Neuronal stem cell (in vitro differentiated cells): ENCODE measurements around the gene CACNA1A.

Experiments used
- DNase-seq: peaks from one replicate; pipeline ENCODE4 v3.0.0-alpha.2; 2013; ENCODE audit warnings: low spot score
- H2AFZ ChIP-seq: one replicate; pipeline ENCODE4 v1.6.1; 2013; ENCODE audit warnings: mild to moderate bottlenecking, low read length, inconsistent platforms
- H2AK5ac ChIP-seq: 2 replicates; pipeline ENCODE4 v1.6.1; 2013; ENCODE audit warnings: low read depth, mild to moderate bottlenecking, inconsistent platforms, low read length, moderate library complexity, mixed read lengths
- H2BK120ac ChIP-seq: 2 replicates; pipeline ENCODE4 v1.6.1; 2013; ENCODE audit warnings: low read depth, mild to moderate bottlenecking, inconsistent platforms, low read length, moderate library complexity, mixed read lengths
- H2BK12ac ChIP-seq: one replicate; pipeline ENCODE4 v1.6.1; 2013; ENCODE audit warnings: low read length, inconsistent platforms
- H2BK15ac ChIP-seq: 2 replicates; pipeline ENCODE4 v1.6.1; 2013; ENCODE audit warnings: mild to moderate bottlenecking, low read length, inconsistent platforms, mixed read lengths
- H2BK5ac ChIP-seq: one replicate; pipeline ENCODE4 v1.6.1; 2013; ENCODE audit warnings: inconsistent platforms, mild to moderate bottlenecking, low read length, moderate library complexity
- H3K14ac ChIP-seq: one replicate; pipeline ENCODE4 v1.6.1; 2013; ENCODE audit warnings: low read length, inconsistent platforms
- H3K18ac ChIP-seq: 2 replicates; pipeline ENCODE4 v1.6.1; 2013; ENCODE audit warnings: low read length, inconsistent platforms
- H3K23ac ChIP-seq: 2 replicates; pipeline ENCODE4 v1.6.1; 2013; ENCODE audit warnings: low read depth, mild to moderate bottlenecking, mixed read lengths, low read length, inconsistent platforms; ENCODE audit not compliant: poor library complexity
- H3K27ac ChIP-seq: replicated peaks from 3 replicates; pipeline ENCODE4 v1.5.1; 2013; ENCODE audit warnings: low read length, inconsistent platforms
- H3K27me3 ChIP-seq, 3 experiments: 2 replicates each; pipeline ENCODE4 v1.6.1; 2013; ENCODE audit warnings: low read length in 3 of 3, mild to moderate bottlenecking in 2 of 3, inconsistent platforms in 1 of 3, low read depth in 1 of 3, mixed read lengths in 1 of 3, moderate library complexity in 1 of 3; ENCODE audit not compliant: control insufficient read depth in 3 of 3, insufficient read depth in 3 of 3
- H3K36me3 ChIP-seq, 2 donors: replicated peaks in 1 of 2; 2 replicates each; pipeline ENCODE4 v1.6.1; 2013; ENCODE audit warnings: low read length in 2 of 2; ENCODE audit not compliant: control insufficient read depth in 2 of 2, insufficient read depth in 2 of 2
- H3K4ac ChIP-seq: 2 replicates; pipeline ENCODE4 v1.6.1; 2013; ENCODE audit warnings: inconsistent platforms, mild to moderate bottlenecking, low read length, moderate library complexity
- H3K4me1 ChIP-seq, 2 donors: 1 replicate in 1 of 2; 2 replicates in 1 of 2; pipeline ENCODE4 v1.6.1; 2013; ENCODE audit warnings: low read length in 2 of 2, low read depth in 1 of 2; ENCODE audit not compliant: control insufficient read depth in 2 of 2, insufficient read depth in 1 of 2
- H3K4me2 ChIP-seq: one replicate; pipeline ENCODE4 v1.6.1; 2013; ENCODE audit warnings: mild to moderate bottlenecking, low read length, inconsistent platforms; ENCODE audit not compliant: insufficient read depth, poor library complexity, severe bottlenecking
- H3K4me3 ChIP-seq, 2 donors: 2 replicates each; pipeline ENCODE4 v1.5.1; 2013; ENCODE audit warnings: low read length in 2 of 2, mild to moderate bottlenecking in 2 of 2, inconsistent platforms in 1 of 2, moderate library complexity in 1 of 2
- H3K79me1 ChIP-seq: one replicate; pipeline ENCODE4 v1.6.1; 2013; ENCODE audit warnings: low read depth, mild to moderate bottlenecking, inconsistent platforms, low read length, moderate library complexity
- H3K9ac ChIP-seq: one replicate; pipeline ENCODE4 v1.6.1; 2013; ENCODE audit warnings: mild to moderate bottlenecking, low read depth, low read length, inconsistent platforms; ENCODE audit not compliant: poor library complexity
- H3K9me3 ChIP-seq, 2 donors: replicated peaks in 1 of 2; 2 replicates each; pipeline versions ENCODE3 to v1.6.1; 2013; ENCODE audit warnings: low read length in 2 of 2, mild to moderate bottlenecking in 2 of 2, inconsistent platforms in 1 of 2, low read depth in 1 of 2, mixed read lengths in 1 of 2, moderate library complexity in 1 of 2; ENCODE audit not compliant: control insufficient read depth in 2 of 2, insufficient read depth in 1 of 2
- H4K8ac ChIP-seq: one replicate; pipeline ENCODE4 v1.6.1; 2013; ENCODE audit warnings: low read depth, mild to moderate bottlenecking, inconsistent platforms, low read length, moderate library complexity
- H4K91ac ChIP-seq: one replicate; pipeline ENCODE4 v1.6.1; 2013; ENCODE audit warnings: low read length, low read depth, mild to moderate bottlenecking, inconsistent platforms; ENCODE audit not compliant: poor library complexity
- WGBS, 2 donors: extraction: QIAGEN DNeasy Blood & Tissue Kit; methylation state at CpG; one replicate each; pipeline ENCODE4 v1.1.7; 2013; ENCODE audit warnings: missing lambda C conversion rate in 2 of 2, mixed read lengths in 1 of 2; ENCODE audit not compliant: insufficient read length in 2 of 2, insufficient replicate concordance in 1 of 2; ENCODE audit errors: extremely low coverage in 2 of 2; 5-methylcytosine and 5-hydroxymethylcytosine counted together

CACNA1A gene

DNA sequence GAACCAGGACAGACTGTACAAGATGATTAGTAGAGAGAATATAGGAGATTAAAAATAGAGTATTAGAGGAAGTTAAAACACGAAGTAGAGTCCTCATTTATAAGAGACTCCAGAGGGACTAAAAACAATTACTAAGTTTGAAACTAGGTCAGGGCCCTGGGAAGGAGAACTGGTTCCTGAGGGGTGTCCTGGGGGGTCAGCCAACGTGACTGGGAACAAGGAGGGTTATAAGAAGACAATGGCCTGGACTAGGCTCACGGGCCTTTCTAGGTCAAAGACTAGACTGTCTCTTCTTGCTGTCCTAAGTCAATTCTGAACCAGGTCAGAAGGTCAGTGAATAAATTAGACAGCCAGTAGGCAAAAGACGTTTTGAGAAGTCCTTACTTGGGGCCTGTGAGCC, 190.8 kb downstream of the CACNA1A start:
- Histone ChIP-seq H3K9me3 (peaks cover 0 to 16% of the 10 kb centered on the region in 2 donors), H3K36me3 (peaks cover 0 to 20% of the 10 kb centered on the region in 2 donors), H4K8ac (no peak overlapping the region), H3K23ac (no peak overlapping the region), H2BK15ac (no peak overlapping the region), H3K4me1 (no peaks in the 10 kb centered on the region), H3K79me1 (no peaks in the 10 kb centered on the region), H3K14ac (no peak overlapping the region), H3K4me2 (no peak overlapping the region), H2AK5ac (no peak overlapping the region), H3K27ac (no peak overlapping the region), H2BK120ac (no peak overlapping the region), H2AFZ (no peak overlapping the region), H3K4me3 (no peak overlapping the region), H2BK5ac (no peak overlapping the region), H4K91ac (no peak overlapping the region), H3K9ac (no peak overlapping the region), H3K18ac (no peak overlapping the region), H3K27me3 (no peaks in the 10 kb centered on the region), H3K4ac (no peak overlapping the region), H2BK12ac (no peak overlapping the region)
- no CpG with 5 or more reads among the region's 4 CpGs for WGBS, 2 donors
- no peak for DNase-seq

DNA sequence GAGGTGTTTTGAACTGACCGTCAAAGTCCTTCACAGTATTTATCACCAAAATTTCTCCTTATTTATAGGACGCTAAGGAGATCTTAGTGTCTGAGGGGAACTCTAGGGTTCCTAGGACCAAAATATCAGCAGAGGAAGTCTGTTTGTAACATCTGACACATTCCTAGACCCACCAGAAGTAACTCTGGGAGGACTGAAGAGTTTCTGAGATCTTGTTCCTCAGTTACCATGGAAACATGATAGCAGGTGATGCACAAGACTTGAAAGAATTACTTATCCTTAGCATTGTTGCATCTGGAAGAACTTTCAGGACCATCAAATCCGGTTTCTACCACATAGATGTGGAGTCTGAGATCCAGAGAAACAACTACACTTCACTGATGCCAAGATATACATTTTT, 191.5 kb downstream of the CACNA1A start:
- H3K4ac ChIP-seq = no peak overlapping the region
- H3K14ac ChIP-seq = no peak overlapping the region
- no peak overlapping the region for H2BK12ac ChIP-seq
- H3K23ac ChIP-seq = no peak overlapping the region
- no peaks in the 10 kb centered on the region for H3K79me1 ChIP-seq
- no peaks in the 10 kb centered on the region for H3K4me1 ChIP-seq
- H3K18ac ChIP-seq = no peak overlapping the region
- no peak overlapping the region for H3K4me2 ChIP-seq
- no peak overlapping the region for H2BK120ac ChIP-seq
- H3K27me3 ChIP-seq = no peaks in the 10 kb centered on the region
- no peak overlapping the region for H2AK5ac ChIP-seq
- H3K9me3 ChIP-seq = peaks cover 0 to 16% of the 10 kb centered on the region in 2 donors
- DNase-seq = no peak
- no peak overlapping the region for H4K91ac ChIP-seq
- no peak overlapping the region for H3K27ac ChIP-seq
- H3K4me3 ChIP-seq = no peak overlapping the region
- H2AFZ ChIP-seq = no peak overlapping the region
- no peak overlapping the region for H4K8ac ChIP-seq
- H2BK15ac ChIP-seq = no peak overlapping the region
- no peak overlapping the region for H3K9ac ChIP-seq
- no peak overlapping the region for H2BK5ac ChIP-seq
- WGBS, 2 donors = no CpG with 5 or more reads among the region's 3 CpGs
- peaks cover 0 to 20% of the 10 kb centered on the region in 2 donors for H3K36me3 ChIP-seq

DNA sequence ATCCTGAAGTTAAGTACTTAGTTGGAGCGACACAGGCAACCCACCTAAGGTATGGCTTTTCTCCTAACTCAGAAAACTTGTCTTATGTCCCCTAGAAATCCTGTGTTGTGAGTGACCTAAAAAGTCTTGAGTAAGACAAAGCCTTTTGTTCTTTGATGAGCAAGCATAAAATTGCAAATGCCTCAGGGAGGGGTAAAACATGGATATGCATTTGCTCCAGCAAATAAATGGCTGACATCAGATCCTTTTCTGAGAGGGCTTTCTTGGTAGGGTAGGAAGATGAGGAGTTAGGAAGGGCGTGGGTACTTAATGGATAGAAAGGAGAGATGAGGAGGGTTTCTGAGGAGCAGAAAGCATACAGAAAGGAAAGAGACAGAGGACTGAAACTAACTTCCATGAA, 192.4 kb downstream of the CACNA1A start:
- H3K23ac ChIP-seq = no peak overlapping the region
- H3K4me1 ChIP-seq = no peaks in the 10 kb centered on the region
- H2BK12ac ChIP-seq = no peak overlapping the region
- H3K4me3 ChIP-seq = no peak overlapping the region
- no peak overlapping the region for H3K14ac ChIP-seq
- no peak overlapping the region for H4K91ac ChIP-seq
- H3K27me3 ChIP-seq = no peaks in the 10 kb centered on the region
- no peak overlapping the region for H2BK5ac ChIP-seq
- no peak overlapping the region for H3K27ac ChIP-seq
- H2BK120ac ChIP-seq = no peak overlapping the region
- no peak overlapping the region for H2AFZ ChIP-seq
- 100% methylated on average over 1 of the region's 2 CpGs; no CpG with 5 or more reads in 1 of the 2 donors for WGBS, 2 donors
- no peak overlapping the region for H3K4me2 ChIP-seq
- no peak overlapping the region for H2AK5ac ChIP-seq
- H3K36me3 ChIP-seq = peaks cover 0 to 20% of the 10 kb centered on the region in 2 donors
- no peak overlapping the region for H2BK15ac ChIP-seq
- DNase-seq = no peak
- H3K18ac ChIP-seq = no peak overlapping the region
- no peaks in the 10 kb centered on the region for H3K79me1 ChIP-seq
- H4K8ac ChIP-seq = no peak overlapping the region
- H3K4ac ChIP-seq = no peak overlapping the region
- H3K9me3 ChIP-seq = peaks cover 0 to 16% of the 10 kb centered on the region in 2 donors
- H3K9ac ChIP-seq = no peak overlapping the region

DNA sequence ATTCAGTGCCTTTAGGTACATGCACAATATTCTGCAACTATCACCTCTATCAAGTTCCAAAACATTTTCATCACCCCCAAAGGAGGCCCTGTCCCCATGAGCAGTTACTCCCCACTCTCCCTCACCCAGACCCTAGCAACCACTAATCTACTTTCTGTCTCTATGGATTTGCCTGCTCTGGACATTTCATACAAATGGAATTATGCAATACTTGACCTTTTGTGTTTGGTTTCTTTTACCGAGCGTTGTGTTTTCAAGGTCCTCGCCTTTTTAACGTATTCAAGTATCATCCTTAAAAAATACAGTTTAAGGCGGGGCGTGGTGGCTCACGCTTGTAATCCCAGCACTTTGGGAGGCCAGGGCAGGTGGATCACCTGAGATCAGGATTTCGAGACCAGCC, 196.4 kb downstream of the CACNA1A start:
- no peak overlapping the region for H4K8ac ChIP-seq
- H3K36me3 ChIP-seq = peaks cover 0 to 11% of the 10 kb centered on the region in 2 donors
- H3K4me2 ChIP-seq = no peak overlapping the region
- H2BK12ac ChIP-seq = no peak overlapping the region
- H3K4ac ChIP-seq = no peak overlapping the region
- peaks cover 0 to 5% of the 10 kb centered on the region in 2 donors for H3K9me3 ChIP-seq
- DNase-seq = no peak
- no peak overlapping the region for H3K9ac ChIP-seq
- no CpG with 5 or more reads among the region's 8 CpGs for WGBS, 2 donors
- H2AK5ac ChIP-seq = no peak overlapping the region
- H4K91ac ChIP-seq = no peak overlapping the region
- no peak overlapping the region for H3K4me3 ChIP-seq
- no peaks in the 10 kb centered on the region for H3K27me3 ChIP-seq
- no peak overlapping the region for H2BK120ac ChIP-seq
- no peak overlapping the region for H2BK5ac ChIP-seq
- H3K23ac ChIP-seq = no peak overlapping the region
- H3K18ac ChIP-seq = no peak overlapping the region
- no peak overlapping the region for H3K27ac ChIP-seq
- no peak overlapping the region for H2AFZ ChIP-seq
- H3K79me1 ChIP-seq = no peaks in the 10 kb centered on the region
- no peaks in the 10 kb centered on the region for H3K4me1 ChIP-seq
- no peak overlapping the region for H3K14ac ChIP-seq
- no peak overlapping the region for H2BK15ac ChIP-seq
